ENCODE results near the gene SIGLEC11.
A peak's percentile ranks its signal among the peaks of the same experiment; 100 is the strongest.
"Not testable (repeated sequence)": the region's sequence is repeated elsewhere in the genome, so short reads cannot be mapped to it uniquely, and the experiment has no call there.

SIGLEC11 gene

DNA sequence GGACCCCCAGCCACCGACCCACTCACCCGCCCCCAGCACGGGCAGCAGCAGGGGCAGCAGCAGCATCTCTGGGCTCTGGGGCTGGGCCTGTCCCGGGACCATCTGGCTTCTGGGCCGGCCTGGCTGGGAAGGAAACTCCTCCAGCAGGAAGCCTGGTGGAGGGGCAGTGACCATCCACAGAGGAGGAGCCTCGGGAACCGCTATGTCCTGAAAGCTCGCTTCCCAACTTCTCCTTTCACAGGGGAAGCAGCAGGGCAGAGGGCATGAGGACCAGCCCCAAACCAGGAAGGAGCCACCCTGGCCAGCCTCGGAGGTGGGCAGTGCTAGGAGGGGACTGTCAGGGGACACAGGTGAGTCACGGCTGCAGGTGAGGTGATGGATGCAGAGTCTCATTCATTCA, at the start of gene SIGLEC11:
TSS of gene SIGLEC11 (minus strand) at position 193 of the 400 bp plus-strand sequence. CDS start at position 102, 91 bp downstream.
- DNase-seq = not testable (repeated sequence)

DNA sequence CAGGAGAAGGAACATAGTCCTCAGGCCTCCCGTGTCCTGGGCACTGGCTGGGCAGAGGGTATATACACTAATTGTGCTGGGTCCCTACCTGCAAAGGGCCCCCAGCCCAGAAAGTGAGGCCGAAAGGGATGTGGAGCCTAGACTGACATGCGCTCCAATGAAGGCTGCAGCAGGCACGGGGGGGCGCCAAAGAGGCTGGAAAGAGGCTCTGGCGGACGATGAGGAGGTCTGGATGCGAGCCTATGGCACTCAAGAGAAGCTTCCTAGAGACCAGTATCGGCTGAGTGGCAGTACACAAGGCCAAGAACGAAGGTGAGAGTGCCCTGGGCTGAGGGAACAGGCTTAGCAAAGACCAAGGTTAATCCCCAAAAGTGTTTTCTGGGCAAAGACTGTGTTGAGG, 47.6 kb upstream of the SIGLEC11 start:
- no peak for DNase-seq

- no peak for DNase-seq
These were observed 47.0 kb upstream of the SIGLEC11 start for GRCh38 chr19:50007947-50008346.

GRCh38 chr19:50007170-50007569, 46.2 kb upstream of the SIGLEC11 start:
- no peak for DNase-seq

DNA sequence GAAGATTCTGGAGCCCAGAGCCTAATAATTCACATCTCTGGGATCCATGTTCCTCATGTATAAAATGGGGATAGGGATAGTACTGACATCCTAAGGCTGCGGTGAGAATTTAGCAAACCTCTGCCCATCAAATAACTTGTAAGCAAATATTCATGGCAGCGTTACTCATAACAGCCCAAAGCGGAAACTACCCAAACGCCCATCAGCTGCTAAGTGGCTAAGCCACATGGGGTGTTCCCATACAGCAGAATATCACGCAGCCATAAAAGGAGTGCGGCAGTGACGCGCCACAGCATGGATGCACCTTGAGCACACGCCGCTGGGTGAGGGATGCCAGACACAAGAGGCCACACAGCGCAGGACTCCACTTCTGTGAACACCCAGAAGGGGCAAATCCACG, 44.5 kb upstream of the SIGLEC11 start:
- DNase-seq = no peak

- DNase-seq = peak; percentile 39 to 43
These were observed 42.9 kb upstream of the SIGLEC11 start for GRCh38 chr19:50003810-50004419.

DNA sequence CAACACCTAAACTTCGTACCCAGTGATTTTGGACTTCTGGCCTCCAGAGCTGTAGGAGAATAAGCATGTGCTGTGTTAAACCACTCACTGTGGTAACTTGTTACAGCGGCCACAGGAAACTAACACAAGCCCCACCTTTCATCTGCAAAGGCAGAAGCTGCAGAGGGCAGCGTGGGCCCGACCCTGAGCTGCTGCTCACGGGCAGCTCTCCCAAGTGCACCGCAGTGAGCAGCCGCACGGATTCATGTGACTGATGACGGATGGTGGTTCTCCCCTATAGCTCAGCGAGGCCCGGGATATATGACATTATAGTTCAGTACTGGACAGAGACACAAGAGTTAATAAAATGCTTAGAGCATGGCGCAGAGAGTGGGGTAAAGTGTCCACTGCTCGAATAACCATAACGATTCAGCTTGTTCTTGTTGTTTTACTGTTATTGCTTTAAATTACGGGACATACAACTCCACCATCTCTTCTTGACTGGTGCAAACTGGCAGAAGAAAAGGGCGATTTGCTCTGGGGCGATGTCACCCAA, 42.3 kb upstream of the SIGLEC11 start:
- DNase-seq = no peak

GRCh38 chr19:50002386-50002960, 41.5 kb upstream of the SIGLEC11 start:
- DNase-seq = no peak

DNA sequence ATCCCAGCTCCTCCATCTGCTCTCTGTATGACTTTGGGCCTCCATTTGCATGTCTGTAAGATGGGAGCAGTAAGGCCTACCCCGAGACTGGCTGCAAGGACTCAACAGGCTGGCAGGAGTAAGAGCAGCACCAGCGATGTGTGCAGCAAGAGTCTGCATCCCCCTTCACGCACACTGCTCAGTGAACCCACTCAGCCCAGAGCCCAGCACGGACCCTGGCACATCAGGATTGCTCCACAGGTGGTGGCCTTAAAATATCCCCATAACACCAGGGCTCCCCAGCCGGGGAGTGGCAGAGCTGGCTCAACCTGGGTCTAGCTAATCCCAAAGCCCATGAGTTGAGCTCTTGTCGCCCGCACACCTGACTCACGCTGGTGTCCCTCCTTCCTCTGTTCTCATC, 40.8 kb upstream of the SIGLEC11 start:
- DNase-seq = no peak

- DNase-seq = peak in 1 of 2 experiments; percentile 18
These were observed 40.0 kb upstream of the SIGLEC11 start for GRCh38 chr19:50000841-50001557.

GRCh38 chr19:50000038-50000840, 39.3 kb upstream of the SIGLEC11 start:
- DNase-seq = no peak

GRCh38 chr19:49999371-50000010, 38.5 kb upstream of the SIGLEC11 start:
- DNase-seq = no peak

- DNase-seq = peak; percentile 17 to 29
These were observed 36.7 kb upstream of the SIGLEC11 start for GRCh38 chr19:49997709-49998108.

GRCh38 chr19:49988433-49988832, 27.5 kb upstream of the SIGLEC11 start:
- no peak for DNase-seq

- no peak for DNase-seq
These were observed 27.0 kb upstream of the SIGLEC11 start for GRCh38 chr19:49988007-49988406.

- DNase-seq = peak; percentile 95 to 96
These were observed 26.3 kb upstream of the SIGLEC11 start for GRCh38 chr19:49987159-49987698.

- DNase-seq = no peak
These were observed 25.4 kb upstream of the SIGLEC11 start for GRCh38 chr19:49986354-49986753.

- DNase-seq = peak; percentile 43 to 46
These were observed 24.9 kb upstream of the SIGLEC11 start for GRCh38 chr19:49985871-49986270.

GRCh38 chr19:49984491-49984890, 23.5 kb upstream of the SIGLEC11 start:
- no peak for DNase-seq

DNA sequence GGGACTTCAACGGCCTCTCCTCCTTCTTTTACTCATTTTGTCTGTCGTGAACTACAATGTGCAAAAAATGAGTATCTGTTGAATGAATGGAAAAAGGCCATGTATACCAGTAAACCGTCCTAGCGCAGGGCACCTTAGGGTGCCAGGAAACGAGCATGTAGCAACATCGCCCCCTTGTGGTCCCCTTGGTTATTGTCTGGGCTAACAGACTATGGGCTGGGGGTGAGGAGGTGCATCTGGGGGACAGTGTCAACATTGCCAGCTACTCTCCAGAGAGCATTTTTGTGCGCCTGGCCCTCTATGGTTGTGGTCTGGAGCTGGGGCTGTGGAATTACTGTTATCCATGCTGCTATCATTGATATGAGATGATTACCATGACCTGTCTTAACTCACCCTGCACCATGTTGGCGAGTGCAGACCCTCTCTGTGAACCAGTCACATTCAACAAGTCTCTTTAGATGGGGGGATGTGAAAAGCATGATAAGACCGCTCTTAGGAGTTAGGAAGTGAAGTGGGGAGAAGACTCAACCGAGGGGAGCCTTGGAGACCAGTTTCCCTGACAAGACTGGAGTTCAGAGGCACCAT, 22.8 kb upstream of the SIGLEC11 start:
- peak; percentile 46 to 64 for DNase-seq
